Measurements from ENCODE around the gene MRC2. TPM values are rescaled to one million over a fixed set of nuclear protein-coding genes. Genes with fewer than 3 reads are reported as not detected.

The MRC2 gene
- polyA plus RNA-seq, 1 of the 3 experiments (the other 2 are of a cell fraction): 213 TPM

DNA sequence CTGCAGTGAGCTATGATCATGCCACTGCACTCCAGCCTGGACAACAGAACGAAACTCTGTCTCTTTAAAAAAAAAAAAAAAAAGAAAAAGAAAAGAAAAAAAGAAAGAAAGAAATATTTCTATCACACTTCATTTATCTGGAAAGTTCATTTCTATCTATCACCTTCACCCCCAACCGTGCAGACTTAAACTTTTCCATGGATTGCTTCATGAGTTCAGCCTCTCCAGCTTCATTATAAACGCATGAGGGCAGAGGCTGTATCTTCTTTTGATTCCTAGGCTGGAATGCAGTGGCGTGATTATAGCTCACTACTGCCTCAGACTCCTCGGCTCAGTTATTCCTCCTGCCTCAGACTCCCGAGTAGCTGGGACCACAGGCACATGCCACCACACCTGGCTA lies 28.2 kb downstream of the MRC2 start:
- Histone ChIP-seq H3K79me2 (ENCODE audit: insufficient read depth) (peaks cover 100% of the 10 kb centered on the region), H3K9me2 (no peaks in the 10 kb centered on the region), H2AFZ (ENCODE audit: low read depth) (no peak overlapping the region), H3K27me3 (ENCODE audit: insufficient read depth) (no peaks in the 10 kb centered on the region), H3K4me1 (ENCODE audit: control insufficient read depth in 1 of 2, insufficient read depth in 2 of 2, low read depth in 1 of 2, low read length in 1 of 2) (peaks cover 25 to 39% of the 10 kb centered on the region in 2 experiments), H3K9ac (no peak overlapping the region), H3K4me2 (no peak overlapping the region), H3F3A (replicated peaks; ENCODE audit: insufficient read depth) (peaks cover 40% of the 10 kb centered on the region), H3K27ac (ENCODE audit: low read depth in 2 of 2, low read length in 1 of 2) (no peak overlapping the region), H4K20me1 (ENCODE audit: insufficient read depth) (peaks cover 31% of the 10 kb centered on the region), H3K9me3 (peaks cover 11% of the 10 kb centered on the region; the same call in 1 of the 2 replicates), H3K4me3 (ENCODE audit: low read depth in 2 of 2, low read length in 1 of 2) (no peak overlapping the region), H3K36me3 (replicated peaks in 1 of 2; ENCODE audit: control insufficient read depth in 1 of 2, insufficient read depth in 2 of 2, low read length in 1 of 2) (peaks cover 12 to 56% of the 10 kb centered on the region in 2 experiments)
- ChIA-PET POLR2A (interaction anchor here (2.1 kb wide), 1 partner anchor 27 kb away, joined by 5 read pairs; no protein-coding TSS in a partner anchor), CTCF (interaction anchor here (0.6 to 5.6 kb wide), 3 partner anchors 10 to 842 kb away, joined by 3 to 27 read pairs (median 4); no protein-coding TSS in a partner anchor)
- TF ChIP-seq, protein P1, sequence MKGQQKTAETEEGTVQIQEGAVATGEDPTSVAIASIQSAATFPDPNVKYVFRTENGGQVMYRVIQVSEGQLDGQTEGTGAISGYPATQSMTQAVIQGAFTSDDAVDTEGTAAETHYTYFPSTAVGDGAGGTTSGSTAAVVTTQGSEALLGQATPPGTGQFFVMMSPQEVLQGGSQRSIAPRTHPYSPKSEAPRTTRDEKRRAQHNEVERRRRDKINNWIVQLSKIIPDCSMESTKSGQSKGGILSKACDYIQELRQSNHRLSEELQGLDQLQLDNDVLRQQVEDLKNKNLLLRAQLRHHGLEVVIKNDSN (IDR thresholded peaks at IDR 0.05; ENCODE audit: borderline replicate concordance, low read depth): no peak
- TF ChIP-seq GABPA (IDR thresholded peaks at IDR 0.05; ENCODE audit: low read depth): no peak
- no peak for TF ChIP-seq SIN3A (IDR thresholded peaks at IDR 0.05; ENCODE audit: borderline replicate concordance, low read depth, low read length)
- no peak for TF ChIP-seq ZBTB33 (IDR thresholded peaks at IDR 0.05; ENCODE audit: borderline replicate concordance, low read depth)
- no peak for TF ChIP-seq TAF1 (IDR thresholded peaks at IDR 0.05; ENCODE audit: borderline replicate concordance, low read depth, low read length)
- TF ChIP-seq PBX3 (IDR thresholded peaks at IDR 0.05): no peak
- TF ChIP-seq MEF2A (IDR thresholded peaks at IDR 0.05; ENCODE audit: borderline replicate concordance, low read depth): no peak
- TF ChIP-seq RXRA (IDR thresholded peaks at IDR 0.05; ENCODE audit: borderline replicate concordance, low read depth): no peak
- TF ChIP-seq FOXM1 (IDR thresholded peaks at IDR 0.05; ENCODE audit: low read depth): no peak
- no peak for TF ChIP-seq POLR2AphosphoS5 (IDR thresholded peaks at IDR 0.05; ENCODE audit: low read depth, low read length)
- no peak for TF ChIP-seq EZH2phosphoT487 (IDR thresholded peaks at IDR 0.05; ENCODE audit: borderline replicate concordance, low read depth)
- TF ChIP-seq NRF1 (IDR thresholded peaks at IDR 0.05; ENCODE audit: low read depth, low read length): no peak
- no peak for TF ChIP-seq RAD21 (IDR thresholded peaks at IDR 0.05; ENCODE audit: low read length)
- no peak for TF ChIP-seq YY1 (IDR thresholded peaks at IDR 0.05; ENCODE audit: low read depth)
- no peak for TF ChIP-seq TEAD4 (IDR thresholded peaks at IDR 0.05; ENCODE audit: borderline replicate concordance, insufficient read depth)
- TF ChIP-seq MXI1 (IDR thresholded peaks at IDR 0.05; ENCODE audit: low read depth, low read length): no peak
- TF ChIP-seq EP300 (IDR thresholded peaks at IDR 0.05; ENCODE audit: borderline replicate concordance in 1 of 2, low read depth in 1 of 2, low read length in 1 of 2): no peak
- TF ChIP-seq RCOR1 (IDR thresholded peaks at IDR 0.05; ENCODE audit: low read length): no peak
- 95% methylated on average over 6 of the region's 6 CpGs for WGBS (ENCODE audit: low lambda C conversion rate)
- DNase-seq: no peak

All from SK-N-SH (cell line).